ENCODE results near the gene ZNF646. TPM values are rescaled to one million over a fixed set of nuclear protein-coding genes. Genes with fewer than 3 reads are reported as not detected.
"Not testable (repeated sequence)": the region's sequence is repeated elsewhere in the genome, so short reads cannot be mapped to it uniquely, and the experiment has no call there.

ZNF646 gene
- total RNA-seq, 1 donor from 2014 or later, result 21.1 TPM

DNA sequence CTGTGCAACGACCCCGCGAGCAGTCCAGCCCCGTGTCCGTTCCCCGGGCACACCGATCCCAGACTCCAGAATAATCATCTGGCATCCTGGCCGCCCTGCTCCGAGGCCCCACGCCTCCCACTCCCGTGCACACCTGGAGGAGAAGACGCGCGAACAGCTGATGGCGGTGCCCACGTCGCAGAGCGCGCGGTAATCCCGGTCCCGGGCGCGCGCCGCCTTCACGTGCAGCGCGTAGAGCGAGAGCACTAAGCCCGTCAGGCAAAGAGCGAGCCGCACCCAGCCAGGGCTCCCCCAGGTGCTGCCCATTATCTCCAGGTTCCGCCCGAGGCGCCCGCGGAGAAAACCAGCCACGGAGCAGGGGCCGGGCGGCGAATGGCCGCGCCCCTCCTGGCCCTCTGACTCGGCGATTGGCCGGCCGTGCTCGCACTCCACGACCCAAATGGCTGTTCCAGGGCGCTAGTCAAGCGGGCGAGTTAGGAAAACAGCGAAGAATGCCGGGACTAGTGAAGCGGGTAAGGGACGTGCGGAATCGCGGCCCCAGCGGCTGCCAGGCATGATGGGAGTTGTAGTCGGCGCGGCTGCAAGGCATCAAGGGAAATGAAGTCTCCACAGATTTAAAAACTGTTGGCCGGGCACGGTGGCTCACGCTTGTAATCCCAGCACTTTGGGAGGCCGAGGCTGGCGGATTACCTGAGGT, 20.4 kb downstream of the ZNF646 start, which contains the start of gene VKORC1:
Gene VKORC1 (minus strand): TSS at position 374 of the 697 bp plus-strand sequence. CDS start 68 bp downstream, at position 306.
- Mint-ChIP-seq H3K36me3 (ENCODE audit: low read depth) (peaks cover 17% of the 10 kb centered on the region), H3K4me3 (peak within 1 kb of the TSS; percentile 95), H3K9me3 (no peaks in the 10 kb centered on the region), H3K27ac (peak within 1 kb of the TSS; percentile 94), H3K27me3 (no peaks in the 10 kb centered on the region), H3K4me1 (peaks cover 23% of the 10 kb centered on the region)
- DNase-seq, result peak; percentile 96
- intact Hi-C loops (cut with micrococcal nuclease), result loop anchor here (1.0 to 2.0 kb wide), 6 partner anchors 14 to 171 kb away; partner anchors contain the start of genes BCKDK, FBXL19, FUS and STX4

DNA sequence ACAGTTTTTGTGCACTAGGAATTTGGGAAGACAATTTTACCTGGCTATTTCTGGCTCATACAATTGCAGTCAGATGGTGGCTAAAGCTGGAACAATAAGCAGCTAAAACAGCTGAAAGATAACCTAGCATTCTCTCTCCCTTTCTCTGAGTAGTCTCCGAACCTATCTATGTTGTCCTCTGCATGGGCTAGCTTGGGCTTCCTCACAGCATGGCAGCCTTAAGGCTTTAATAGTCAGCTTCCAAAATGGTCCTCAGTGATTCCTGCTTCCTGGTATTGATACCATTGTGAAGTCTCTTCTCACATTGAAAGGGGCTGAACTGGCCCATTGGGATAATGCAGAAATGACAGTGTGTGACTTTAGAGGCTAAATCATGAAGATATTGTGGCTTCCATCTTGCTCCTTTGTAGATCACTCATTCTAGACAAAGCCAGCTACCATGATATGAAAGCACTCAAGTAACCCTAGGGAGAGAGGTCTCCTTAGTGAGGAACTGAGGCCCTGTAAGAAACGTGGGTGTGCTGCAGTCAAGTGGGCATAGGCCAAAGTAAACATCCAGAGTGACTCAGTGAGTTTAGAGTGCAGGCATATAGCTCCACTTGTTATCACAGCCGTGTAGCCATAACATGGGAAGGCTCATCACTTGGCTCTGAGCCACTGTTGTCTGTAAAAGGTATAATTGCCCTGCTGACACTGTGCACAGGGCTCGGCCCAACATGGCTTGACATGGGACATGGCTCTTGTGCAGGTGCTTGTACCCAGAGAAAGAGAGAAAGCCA, 25.8 kb downstream of the ZNF646 start:
- no peak overlapping the region for H3K27ac Mint-ChIP-seq
- no peaks in the 10 kb centered on the region for H3K36me3 Mint-ChIP-seq (ENCODE audit: low read depth)
- DNase-seq, result no peak
- intact Hi-C loops (cut with micrococcal nuclease), result loop anchor here (10.0 kb wide), 1 partner anchor 355 kb away; the partner anchor contains the start of gene ARMC5
- H3K4me3 Mint-ChIP-seq, result no peak overlapping the region
- H3K9me3 Mint-ChIP-seq, result no peaks in the 10 kb centered on the region
- H3K27me3 Mint-ChIP-seq, result no peaks in the 10 kb centered on the region
- H3K4me1 Mint-ChIP-seq, result peaks cover 8% of the 10 kb centered on the region

DNA sequence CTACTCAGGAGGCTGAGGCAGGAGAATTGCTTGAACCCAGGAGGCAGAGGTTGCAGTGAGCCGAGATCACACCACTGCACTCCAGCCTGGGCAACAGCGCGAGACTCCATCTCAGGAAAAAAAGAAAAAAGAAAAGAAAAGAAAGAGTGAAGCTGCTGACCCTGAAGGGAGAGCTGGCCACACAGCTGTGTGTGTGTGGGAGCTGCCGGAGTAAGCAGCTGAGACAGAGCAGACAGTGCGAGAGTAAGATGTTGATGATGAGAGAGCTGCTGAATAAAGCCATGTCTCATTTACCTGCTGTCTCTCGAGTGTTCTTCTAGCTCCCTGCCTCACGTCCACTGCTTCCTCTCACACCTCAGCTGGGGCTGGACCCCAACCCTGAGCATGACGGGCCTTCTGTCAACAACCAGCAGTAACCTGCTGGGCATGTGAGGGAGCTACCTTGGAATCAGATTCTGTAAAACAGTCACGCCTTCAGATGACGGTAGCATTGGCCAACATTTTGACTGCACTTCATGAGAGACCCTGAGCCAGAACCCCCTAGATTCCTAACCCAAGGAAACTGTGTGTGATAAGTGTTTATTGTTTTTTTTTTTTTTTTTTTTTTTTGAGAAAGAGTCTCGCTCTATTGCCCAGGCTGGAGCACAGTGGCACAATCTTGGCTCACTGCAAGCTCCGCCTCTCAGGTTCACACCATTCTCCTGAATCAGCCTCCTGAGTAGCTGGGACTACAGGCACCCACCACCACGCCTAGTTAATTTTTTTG, 26.8 kb downstream of the ZNF646 start:
- not testable (repeated sequence) for H3K36me3 Mint-ChIP-seq (ENCODE audit: low read depth); H3K27me3 Mint-ChIP-seq; H3K4me1 Mint-ChIP-seq; H3K4me3 Mint-ChIP-seq; H3K9me3 Mint-ChIP-seq; H3K27ac Mint-ChIP-seq; DNase-seq
- intact Hi-C loops (cut with micrococcal nuclease), result loop anchor here (10.0 kb wide), 1 partner anchor 354 kb away; the partner anchor contains the start of gene ARMC5

DNA sequence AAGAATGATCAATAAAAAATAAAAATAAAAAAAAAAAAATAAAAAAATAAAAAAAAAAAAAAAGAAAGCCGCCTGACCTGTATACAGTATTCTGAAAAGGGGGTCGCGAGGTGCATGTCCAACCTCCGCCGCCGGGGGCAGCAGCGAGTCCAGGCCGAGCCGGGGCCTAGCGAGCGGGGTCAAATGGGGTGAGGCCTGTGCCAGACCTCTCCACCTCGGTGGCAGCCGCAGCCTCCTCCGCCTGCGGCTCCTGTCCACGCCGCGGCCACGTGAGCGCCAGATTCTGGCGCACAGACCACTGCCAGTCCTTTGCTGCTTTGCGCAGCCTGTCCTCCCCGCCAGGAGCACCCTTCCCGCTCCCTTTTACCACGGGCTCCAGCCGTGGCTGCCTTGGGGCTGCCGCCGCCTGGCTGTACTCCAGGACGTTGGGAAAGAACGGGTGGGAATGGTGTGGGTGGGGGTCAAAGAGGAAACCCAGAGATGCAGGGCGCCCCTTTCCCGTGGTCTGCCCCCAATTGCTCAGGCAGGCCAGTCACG, 31.5 kb downstream of the ZNF646 start:
- peak overlapping the region; percentile 72 for H3K27ac Mint-ChIP-seq
- peaks cover 13% of the 10 kb centered on the region for H3K36me3 Mint-ChIP-seq (ENCODE audit: low read depth)
- intact Hi-C loops (cut with micrococcal nuclease), result loop anchor here (5.0 to 10.0 kb wide), 3 partner anchors 33 to 349 kb away; partner anchors contain the start of genes ARMC5, ZNF646 and ZNF668
- peak; percentile 95 for DNase-seq
- H3K4me3 Mint-ChIP-seq, result peak overlapping the region; percentile 51
- H3K4me1 Mint-ChIP-seq, result peaks cover 20% of the 10 kb centered on the region
- H3K27me3 Mint-ChIP-seq, result no peaks in the 10 kb centered on the region
- no peaks in the 10 kb centered on the region for H3K9me3 Mint-ChIP-seq

DNA sequence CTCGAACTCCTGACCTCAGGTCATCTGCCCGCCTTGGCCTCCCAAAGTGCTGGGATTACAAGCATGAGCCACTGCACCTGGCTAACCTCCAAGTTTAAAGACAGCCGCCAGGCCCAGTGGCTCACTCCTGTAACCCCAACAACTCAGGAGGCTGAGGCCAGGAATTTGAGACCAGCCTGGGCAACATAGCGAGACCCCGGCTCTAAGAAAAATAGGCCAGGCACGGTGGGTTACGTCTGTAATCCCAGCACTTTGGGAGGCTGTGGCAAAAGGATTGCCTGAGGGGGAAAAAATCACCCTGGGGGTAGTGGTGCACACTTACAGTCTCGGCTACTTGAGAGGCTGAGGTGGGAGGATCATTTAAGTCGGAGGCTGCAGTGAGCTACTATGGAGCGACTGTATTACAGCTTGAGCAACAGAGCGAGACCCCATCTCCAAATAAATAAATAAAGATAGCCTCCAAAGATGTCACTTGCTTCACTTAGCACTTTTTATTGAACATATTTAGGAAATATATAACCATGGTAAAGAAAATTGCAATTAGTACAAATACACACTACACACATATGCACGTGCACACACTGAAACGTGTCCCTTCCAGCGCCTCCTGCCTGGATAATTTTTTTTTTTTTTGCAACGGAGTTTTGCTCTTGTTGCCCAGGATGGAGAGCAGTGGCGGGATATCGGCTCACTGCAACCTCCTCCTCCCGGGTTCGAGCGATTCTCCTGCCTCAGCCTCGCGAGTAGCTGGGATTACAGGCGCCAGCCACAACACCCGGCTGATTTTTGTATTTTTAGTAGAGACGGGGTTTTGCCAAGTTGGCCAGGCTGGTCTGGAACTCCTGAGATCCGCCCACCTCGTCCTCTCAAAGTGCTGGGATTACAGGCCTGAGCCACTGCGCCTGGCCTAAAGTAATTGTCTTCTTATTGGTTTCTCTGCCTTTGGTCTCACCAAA, 32.6 kb downstream of the ZNF646 start:
- H3K4me1 Mint-ChIP-seq, result peaks cover 20% of the 10 kb centered on the region
- peak overlapping the region; percentile 95 for H3K27ac Mint-ChIP-seq
- peaks cover 22% of the 10 kb centered on the region for H3K36me3 Mint-ChIP-seq (ENCODE audit: low read depth)
- H3K9me3 Mint-ChIP-seq, result no peaks in the 10 kb centered on the region
- intact Hi-C loops (cut with micrococcal nuclease), result loop anchor here (5.0 to 10.0 kb wide), 3 partner anchors 34 to 348 kb away; partner anchors contain the start of genes ARMC5, ZNF646 and ZNF668
- H3K27me3 Mint-ChIP-seq, result no peaks in the 10 kb centered on the region
- H3K4me3 Mint-ChIP-seq, result peak overlapping the region; percentile 92
- DNase-seq, result no peak

DNA sequence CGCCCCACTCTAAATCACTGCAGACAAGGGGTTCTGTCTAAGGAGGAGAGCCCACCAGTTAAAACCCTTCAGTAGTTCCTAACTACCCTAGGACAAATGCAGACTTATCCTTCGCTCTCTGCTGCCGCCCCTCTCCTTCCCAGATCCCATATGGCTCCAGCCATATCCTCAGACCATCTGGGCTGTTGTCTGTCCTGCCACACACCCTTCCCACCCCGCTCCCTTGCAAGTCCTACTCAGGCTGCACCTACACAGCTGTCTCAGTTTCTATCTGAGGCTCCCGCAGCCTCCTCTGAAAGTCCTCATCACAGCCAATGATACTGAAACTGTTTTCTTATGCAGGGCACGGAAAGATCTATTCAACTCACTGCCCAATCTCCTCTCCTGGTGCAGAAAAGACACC, 33.2 kb downstream of the ZNF646 start:
- no peaks in the 10 kb centered on the region for H3K27me3 Mint-ChIP-seq
- peak overlapping the region; percentile 95 for H3K27ac Mint-ChIP-seq
- H3K9me3 Mint-ChIP-seq, result no peaks in the 10 kb centered on the region
- peaks cover 23% of the 10 kb centered on the region for H3K36me3 Mint-ChIP-seq (ENCODE audit: low read depth)
- DNase-seq, result peak; percentile 77
- H3K4me1 Mint-ChIP-seq, result peaks cover 21% of the 10 kb centered on the region
- H3K4me3 Mint-ChIP-seq, result peak overlapping the region; percentile 92
- intact Hi-C loops (cut with micrococcal nuclease), result loop anchor here (5.0 to 10.0 kb wide), 3 partner anchors 35 to 347 kb away; partner anchors contain the start of genes ARMC5, ZNF646 and ZNF668

DNA sequence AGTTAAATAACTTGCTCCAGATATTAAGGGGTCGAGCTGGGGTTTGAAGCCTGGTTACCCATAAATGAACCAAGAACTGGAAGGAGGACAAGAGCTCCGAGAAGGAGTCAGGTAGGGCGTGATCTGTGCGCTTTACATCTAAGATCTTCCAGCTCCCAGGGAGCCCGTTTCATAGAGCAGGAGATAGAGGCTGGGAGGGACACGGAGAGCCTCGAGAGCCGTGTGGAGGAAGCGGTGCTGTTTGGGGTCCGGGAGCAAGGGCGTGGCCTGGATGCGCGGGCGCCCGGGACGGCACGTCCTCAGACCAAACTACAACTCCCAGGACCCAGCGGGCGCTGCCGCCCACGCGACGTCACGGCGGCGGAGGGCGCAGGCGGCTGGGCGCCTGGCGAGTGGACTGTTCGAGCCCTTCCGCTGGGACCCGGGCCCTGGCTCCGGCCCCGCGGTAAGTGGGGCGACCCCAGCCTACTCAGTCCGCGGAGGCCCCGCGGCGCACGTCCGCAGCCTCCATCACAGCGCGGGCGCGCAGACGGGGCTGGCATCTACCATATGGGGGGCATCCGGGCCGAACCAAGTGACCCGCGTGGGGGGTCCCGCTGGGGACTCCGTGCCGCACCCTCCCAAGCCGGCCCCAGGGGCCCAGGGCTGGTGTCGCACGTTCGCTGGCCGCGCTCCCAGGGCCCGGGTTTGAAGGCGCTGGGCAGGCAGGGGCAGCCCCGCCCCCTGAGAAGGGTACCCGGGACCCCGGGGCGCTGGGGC, 34.0 kb downstream of the ZNF646 start, which contains the start of gene BCKDK:
Gene BCKDK (plus strand): TSS at position 352 of the 759 bp plus-strand sequence. CDS start 838 bp downstream, outside the sequence.
- intact Hi-C loops (cut with micrococcal nuclease), result loop anchor here (2.0 to 10.0 kb wide), 5 partner anchors 13 to 347 kb away; partner anchors contain the start of genes ARMC5, STX4, VKORC1 and ZNF646
- H3K27ac Mint-ChIP-seq, result peak within 1 kb of the TSS; percentile 95
- H3K9me3 Mint-ChIP-seq, result no peaks in the 10 kb centered on the region
- no peaks in the 10 kb centered on the region for H3K27me3 Mint-ChIP-seq
- H3K36me3 Mint-ChIP-seq (ENCODE audit: low read depth), result peaks cover 26% of the 10 kb centered on the region
- H3K4me3 Mint-ChIP-seq, result peak within 1 kb of the TSS; percentile 92
- peaks cover 22% of the 10 kb centered on the region for H3K4me1 Mint-ChIP-seq
- peak; percentile 93 for DNase-seq

DNA sequence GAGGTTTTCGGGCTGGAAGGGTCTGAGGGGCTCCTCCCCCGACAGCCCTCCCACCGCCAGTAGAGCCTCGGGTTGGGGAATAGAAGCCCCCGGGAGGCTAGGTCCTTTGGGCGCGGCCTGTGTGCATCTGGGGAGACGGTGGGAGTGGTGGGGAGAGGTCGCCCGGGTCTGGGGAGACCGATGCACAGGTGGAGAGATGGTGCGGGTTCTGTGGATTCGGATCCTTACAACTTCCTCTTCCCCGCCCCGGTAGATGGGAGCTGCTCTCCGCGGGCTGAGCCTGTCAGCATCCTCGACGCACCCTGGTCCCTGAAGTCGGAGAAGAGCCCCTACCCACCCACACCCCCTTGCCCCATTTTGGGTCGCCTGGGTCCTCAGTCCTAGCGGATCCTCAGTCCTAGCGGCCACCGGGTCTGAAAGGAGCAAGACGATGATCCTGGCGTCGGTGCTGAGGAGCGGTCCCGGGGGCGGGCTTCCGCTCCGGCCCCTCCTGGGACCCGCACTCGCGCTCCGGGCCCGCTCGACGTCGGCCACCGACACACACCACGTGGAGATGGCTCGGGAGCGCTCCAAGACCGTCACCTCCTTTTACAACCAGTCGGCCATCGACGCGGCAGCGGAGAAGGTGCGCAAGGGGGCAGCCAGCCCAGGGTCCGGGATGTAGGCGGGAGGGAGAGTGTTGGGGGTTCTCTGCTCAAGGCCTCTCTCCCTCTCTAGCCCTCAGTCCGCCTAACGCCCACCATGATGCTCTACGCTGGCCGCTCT, 34.8 kb downstream of the ZNF646 start:
- DNase-seq, result no peak
- peak overlapping the region; percentile 80 for H3K4me3 Mint-ChIP-seq
- peaks cover 30% of the 10 kb centered on the region for H3K36me3 Mint-ChIP-seq (ENCODE audit: low read depth)
- intact Hi-C loops (cut with micrococcal nuclease), result loop anchor here (2.0 to 10.0 kb wide), 5 partner anchors 14 to 346 kb away; partner anchors contain the start of genes ARMC5, STX4, VKORC1 and ZNF646
- H3K27ac Mint-ChIP-seq, result peak overlapping the region; percentile 51
- no peaks in the 10 kb centered on the region for H3K9me3 Mint-ChIP-seq
- peaks cover 24% of the 10 kb centered on the region for H3K4me1 Mint-ChIP-seq
- no peaks in the 10 kb centered on the region for H3K27me3 Mint-ChIP-seq

DNA sequence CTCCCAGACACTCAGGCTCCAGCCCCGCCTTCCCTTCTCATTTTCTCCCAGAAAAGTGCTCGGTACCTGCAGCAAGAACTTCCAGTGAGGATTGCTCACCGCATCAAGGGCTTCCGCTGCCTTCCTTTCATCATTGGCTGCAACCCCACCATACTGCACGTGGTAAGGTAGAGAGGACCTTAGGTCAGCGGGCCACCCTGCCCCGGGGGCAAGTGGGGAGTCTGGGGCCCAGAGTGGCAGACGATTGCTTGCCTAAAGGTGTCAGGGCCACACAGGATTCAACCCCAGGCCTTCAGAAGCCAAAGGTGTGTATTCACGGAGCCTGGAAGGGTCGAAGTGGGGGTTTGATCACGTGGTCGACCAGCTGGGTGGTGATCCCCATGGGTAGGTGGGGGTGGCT, 35.4 kb downstream of the ZNF646 start:
- Mint-ChIP-seq H3K4me1 (peaks cover 24% of the 10 kb centered on the region), H3K36me3 (ENCODE audit: low read depth) (peaks cover 30% of the 10 kb centered on the region)
- intact Hi-C loops (cut with micrococcal nuclease), result loop anchor here (2.0 to 10.0 kb wide), 5 partner anchors 15 to 345 kb away; partner anchors contain the start of genes ARMC5, STX4, VKORC1 and ZNF646

DNA sequence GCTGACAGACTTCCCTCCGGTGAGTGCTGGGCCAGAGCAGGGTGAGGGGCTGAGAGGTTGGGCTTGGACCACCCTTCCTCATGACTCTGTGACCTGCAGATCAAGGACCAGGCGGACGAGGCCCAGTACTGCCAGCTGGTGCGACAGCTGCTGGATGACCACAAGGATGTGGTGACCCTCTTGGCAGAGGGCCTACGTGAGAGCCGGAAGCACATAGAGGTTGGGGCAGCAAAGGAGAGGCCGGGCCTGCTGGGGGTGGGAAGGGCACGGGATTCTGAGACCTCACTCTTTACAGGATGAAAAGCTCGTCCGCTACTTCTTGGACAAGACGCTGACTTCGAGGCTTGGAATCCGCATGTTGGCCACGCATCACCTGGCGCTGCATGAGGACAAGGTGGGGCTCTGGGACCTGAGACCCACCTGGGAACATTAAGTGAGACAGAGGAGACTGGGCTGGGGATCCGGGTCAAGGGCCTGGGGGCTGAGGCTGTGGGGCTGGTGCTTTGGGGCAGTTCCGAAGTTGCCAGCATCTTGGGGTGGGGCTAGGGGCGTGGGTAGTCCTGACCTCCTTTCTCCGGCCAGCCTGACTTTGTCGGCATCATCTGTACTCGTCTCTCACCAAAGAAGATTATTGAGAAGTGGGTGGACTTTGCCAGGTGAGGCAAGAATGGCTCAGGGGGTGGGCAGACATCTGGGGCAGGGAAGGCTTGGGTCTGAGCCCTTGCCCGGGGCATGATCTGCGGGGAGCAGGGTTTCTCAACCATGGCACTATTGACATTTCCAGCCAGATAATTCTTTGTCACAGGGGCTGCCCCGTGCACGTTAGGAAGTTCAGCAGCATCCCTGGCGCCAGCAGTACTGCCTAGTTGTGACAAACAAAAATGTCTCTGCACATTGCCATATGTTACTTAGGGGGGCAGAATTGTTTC, 36.1 kb downstream of the ZNF646 start:
- Mint-ChIP-seq H3K4me3 (peak overlapping the region; percentile 80), H3K9me3 (no peaks in the 10 kb centered on the region), H3K36me3 (ENCODE audit: low read depth) (peaks cover 31% of the 10 kb centered on the region), H3K27me3 (no peaks in the 10 kb centered on the region), H3K27ac (peak overlapping the region; percentile 45), H3K4me1 (peaks cover 24% of the 10 kb centered on the region)
- intact Hi-C loops (cut with micrococcal nuclease), result no loop called here
- DNase-seq, result no peak

More for the DNA sequence above, 35.4 kb downstream of the ZNF646 start:
- H3K27ac Mint-ChIP-seq, result peak overlapping the region; percentile 77
- peak overlapping the region; percentile 80 for H3K4me3 Mint-ChIP-seq
- no peaks in the 10 kb centered on the region for H3K27me3 Mint-ChIP-seq
- DNase-seq, result no peak
- no peaks in the 10 kb centered on the region for H3K9me3 Mint-ChIP-seq

Measured in activated CD4-positive, alpha-beta T cell treated with anti-CD3 and anti-CD28 coated beads, Interleukin-2, amount 10 ng/mL, durations not matched to agents 24 days and 14 days (primary cell).